ENCODE data around the gene CPSF2.

Gene CPSF2

DNA sequence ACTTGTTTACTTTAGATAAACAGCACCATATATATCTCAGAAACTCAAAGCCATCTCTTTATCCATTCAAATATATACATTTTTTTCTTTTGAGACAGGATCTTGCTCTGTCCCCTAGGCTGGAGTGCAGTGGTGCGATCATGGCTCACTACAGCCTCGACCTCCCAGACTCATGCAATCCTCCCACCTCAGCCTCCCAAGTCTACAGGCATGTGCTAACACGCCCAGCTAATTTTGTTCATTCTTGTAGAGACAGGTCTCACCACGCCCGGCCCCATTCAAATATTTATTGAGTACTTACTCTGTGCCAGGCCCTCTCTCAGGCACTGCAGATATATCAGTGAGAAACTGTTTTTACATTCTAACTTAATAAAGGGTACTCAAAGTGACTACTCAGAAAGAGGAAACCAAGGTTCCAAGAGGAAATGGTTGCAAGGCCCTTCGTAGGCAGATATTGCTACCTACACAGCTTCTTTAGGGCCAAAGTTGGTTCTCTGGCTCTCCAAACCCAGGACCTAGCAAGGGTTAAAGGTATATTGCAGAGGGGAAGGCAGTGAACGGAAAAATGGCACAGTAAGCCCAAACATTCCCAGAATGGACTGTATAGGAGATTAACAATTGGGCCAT is 18.3 kb upstream of the CPSF2 start:
- no peak overlapping the region for H2BK15ac ChIP-seq (replicated peaks; ENCODE audit: low read depth)
- no peaks in the 10 kb centered on the region for H3K4me1 ChIP-seq (ENCODE audit: control insufficient read depth, low read depth, low read length)
- H4K5ac ChIP-seq (ENCODE audit: low read length) = no peak overlapping the region
- H3K18ac ChIP-seq (ENCODE audit: low read length) = no peak overlapping the region
- peaks cover 37% of the 10 kb centered on the region for H3K79me2 ChIP-seq (ENCODE audit: control insufficient read depth, insufficient read depth, low read length)
- WGBS (ENCODE audit: extremely low coverage, insufficient coverage, low lambda C conversion rate) = no CpG with 5 or more reads among the region's 7 CpGs
- H3K27ac ChIP-seq (ENCODE audit: low read depth, low read length) = no peak overlapping the region
- peaks cover 9% of the 10 kb centered on the region for H3K79me1 ChIP-seq (ENCODE audit: low read length)
- H2BK120ac ChIP-seq (ENCODE audit: low read depth, low read length) = no peak overlapping the region
- H3K4me3 ChIP-seq (ENCODE audit: low read length) = no peak overlapping the region
- no peak overlapping the region for H3K4ac ChIP-seq (ENCODE audit: low read depth, low read length)
- H2AK5ac ChIP-seq (ENCODE audit: low read length) = no peak overlapping the region
- no peak overlapping the region for H3K56ac ChIP-seq (ENCODE audit: low read length)
- H4K8ac ChIP-seq (ENCODE audit: low read depth, low read length) = no peak overlapping the region
- H3K9ac ChIP-seq (ENCODE audit: low read length) = no peak overlapping the region
- no peaks in the 10 kb centered on the region for H3K27me3 ChIP-seq (ENCODE audit: insufficient read depth, low read length, poor library complexity)
- no peak for DNase-seq
- no peak overlapping the region for H2BK5ac ChIP-seq (ENCODE audit: low read length)
- no peak overlapping the region for H3K4me2 ChIP-seq (ENCODE audit: low read length)
- no peaks in the 10 kb centered on the region for H3K36me3 ChIP-seq (ENCODE audit: control insufficient read depth, insufficient read depth, low read length)
- H3K23ac ChIP-seq (ENCODE audit: low read length) = no peak overlapping the region

DNA sequence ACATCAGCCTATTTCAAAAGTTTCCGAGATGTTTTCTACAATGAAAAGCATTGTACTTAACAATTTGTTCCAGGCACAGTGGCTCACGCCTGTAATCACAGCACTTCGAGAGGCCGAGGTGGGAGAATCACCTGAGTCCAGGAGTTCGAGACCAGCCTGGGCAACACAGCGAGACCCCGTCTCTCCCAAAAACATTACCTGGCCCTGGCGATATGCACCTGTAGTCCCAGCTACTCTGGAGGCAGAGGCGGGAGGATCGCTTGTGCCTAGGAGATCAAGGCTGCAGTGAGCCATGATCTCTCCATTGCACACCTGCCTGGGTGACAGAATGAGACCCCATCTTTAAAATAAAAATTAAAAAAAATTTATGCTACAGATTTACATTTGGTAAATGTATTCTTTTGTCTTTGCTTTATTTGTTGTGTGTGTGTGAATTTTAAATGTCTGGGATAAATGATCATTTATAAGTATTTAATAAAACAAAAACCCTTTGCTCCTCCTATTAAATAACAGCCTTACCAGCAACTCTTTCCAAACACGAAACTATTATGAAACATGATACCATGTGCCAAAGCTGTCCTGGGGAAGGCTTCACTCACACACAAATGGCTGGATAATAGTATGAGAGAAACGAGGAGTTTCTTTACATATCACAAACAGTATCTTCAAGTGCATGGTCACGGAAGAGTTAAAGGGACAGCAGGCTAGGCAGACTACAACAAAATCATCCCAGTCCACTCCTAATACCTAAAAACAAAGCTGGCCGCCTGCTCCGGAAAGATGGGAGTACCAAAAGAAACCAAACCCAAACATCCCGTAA is 16.5 kb upstream of the CPSF2 start:
- Histone ChIP-seq H2AK5ac (ENCODE audit: low read length) (no peak overlapping the region), H4K5ac (ENCODE audit: low read length) (no peak overlapping the region), H3K23ac (ENCODE audit: low read length) (no peak overlapping the region), H3K18ac (ENCODE audit: low read length) (peak overlapping the region; percentile 29), H3K4me2 (ENCODE audit: low read length) (peak overlapping the region; percentile 57), H3K27me3 (ENCODE audit: insufficient read depth, low read length, poor library complexity) (no peaks in the 10 kb centered on the region), H3K4me3 (ENCODE audit: low read length) (peak overlapping the region; percentile 81), H2BK120ac (ENCODE audit: low read depth, low read length) (no peak overlapping the region), H3K79me1 (ENCODE audit: low read length) (peaks cover 5% of the 10 kb centered on the region), H2BK15ac (replicated peaks; ENCODE audit: low read depth) (no peak overlapping the region), H3K4me1 (ENCODE audit: control insufficient read depth, low read depth, low read length) (no peaks in the 10 kb centered on the region), H3K9ac (ENCODE audit: low read length) (peak overlapping the region; percentile 65), H3K56ac (ENCODE audit: low read length) (peak overlapping the region; percentile 88), H4K8ac (ENCODE audit: low read depth, low read length) (no peak overlapping the region), H2BK5ac (ENCODE audit: low read length) (no peak overlapping the region), H3K4ac (ENCODE audit: low read depth, low read length) (no peak overlapping the region), H3K79me2 (ENCODE audit: control insufficient read depth, insufficient read depth, low read length) (peaks cover 31% of the 10 kb centered on the region), H3K36me3 (ENCODE audit: control insufficient read depth, insufficient read depth, low read length) (no peaks in the 10 kb centered on the region), H3K27ac (ENCODE audit: low read depth, low read length) (no peak overlapping the region)
- WGBS (ENCODE audit: extremely low coverage, insufficient coverage, low lambda C conversion rate) = no CpG with 5 or more reads among the region's 16 CpGs
- no peak for DNase-seq

DNA sequence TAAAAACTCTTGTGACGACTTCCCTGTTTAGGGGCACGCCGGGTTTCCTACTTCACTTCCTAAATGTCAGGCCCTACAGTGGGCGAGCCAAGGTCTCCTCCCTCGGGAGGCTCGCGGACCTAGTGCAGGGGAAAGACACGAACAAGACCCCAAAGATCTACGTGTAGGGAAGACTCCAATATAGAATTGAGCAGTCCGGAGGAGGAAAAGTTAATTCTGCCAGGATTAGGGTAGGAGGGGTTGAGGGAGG is 16.0 kb upstream of the CPSF2 start:
- Histone ChIP-seq H3K79me1 (ENCODE audit: low read length) (peaks cover 5% of the 10 kb centered on the region), H3K18ac (ENCODE audit: low read length) (peak overlapping the region; percentile 29), H3K4me3 (ENCODE audit: low read length) (peak overlapping the region; percentile 81), H3K4me1 (ENCODE audit: control insufficient read depth, low read depth, low read length) (no peaks in the 10 kb centered on the region), H3K23ac (ENCODE audit: low read length) (no peak overlapping the region), H2AK5ac (ENCODE audit: low read length) (no peak overlapping the region), H3K9ac (ENCODE audit: low read length) (peak overlapping the region; percentile 65), H4K8ac (ENCODE audit: low read depth, low read length) (no peak overlapping the region), H3K27ac (ENCODE audit: low read depth, low read length) (no peak overlapping the region), H3K4ac (ENCODE audit: low read depth, low read length) (no peak overlapping the region), H3K36me3 (ENCODE audit: control insufficient read depth, insufficient read depth, low read length) (no peaks in the 10 kb centered on the region), H4K5ac (ENCODE audit: low read length) (no peak overlapping the region), H3K79me2 (ENCODE audit: control insufficient read depth, insufficient read depth, low read length) (peaks cover 28% of the 10 kb centered on the region), H3K4me2 (ENCODE audit: low read length) (peak overlapping the region; percentile 57), H2BK120ac (ENCODE audit: low read depth, low read length) (no peak overlapping the region), H3K27me3 (ENCODE audit: insufficient read depth, low read length, poor library complexity) (no peaks in the 10 kb centered on the region), H2BK15ac (replicated peaks; ENCODE audit: low read depth) (no peak overlapping the region), H3K56ac (ENCODE audit: low read length) (peak overlapping the region; percentile 88), H2BK5ac (ENCODE audit: low read length) (no peak overlapping the region)
- no CpG with 5 or more reads among the region's 10 CpGs for WGBS (ENCODE audit: extremely low coverage, insufficient coverage, low lambda C conversion rate)
- DNase-seq = no peak

DNA sequence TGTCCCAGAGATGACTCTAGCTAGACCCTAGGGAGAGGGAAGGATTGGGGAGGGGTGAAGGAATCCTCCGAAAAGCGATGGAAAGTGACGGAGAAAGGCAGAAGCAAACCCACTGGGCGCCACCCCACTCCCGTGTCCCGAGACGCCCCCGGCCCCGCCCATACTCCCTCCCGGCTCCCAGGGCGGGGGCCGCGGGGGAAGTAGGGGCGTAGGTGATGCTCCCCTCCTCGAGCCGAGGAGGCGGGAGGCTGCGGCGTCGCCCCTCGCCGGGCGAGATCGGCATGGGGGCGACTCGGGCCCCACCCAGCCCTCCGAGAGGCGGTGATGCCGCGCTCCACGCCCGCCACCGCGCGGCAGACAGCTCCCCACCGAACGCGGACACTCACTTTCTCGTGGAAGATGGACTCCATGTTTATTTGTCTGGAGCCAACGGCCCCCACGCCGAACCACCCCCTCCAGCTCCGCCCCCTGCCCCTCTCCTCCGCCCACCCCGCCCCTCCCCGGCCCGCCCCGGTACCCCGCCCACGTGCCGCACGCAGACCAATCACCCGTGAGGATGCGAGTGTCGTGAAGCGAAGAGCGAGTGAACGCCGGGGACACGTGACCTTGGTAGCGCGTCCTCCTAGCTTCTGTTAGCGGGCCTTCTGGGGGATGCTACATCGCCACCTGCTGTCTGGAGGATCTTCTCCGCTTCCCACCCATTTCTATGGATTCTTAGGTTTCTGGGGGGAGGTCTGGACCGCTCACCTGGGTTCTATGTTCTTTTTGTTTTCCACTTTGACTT is 15.4 kb upstream of the CPSF2 start, which contains the start of gene ATXN3:
ATXN3 (minus strand) TSS at position 440 of the 784 bp plus-strand sequence; CDS start at position 410, 30 bp downstream.
- Histone ChIP-seq H3K23ac (ENCODE audit: low read length) (no peak within 1 kb of the TSS), H3K79me1 (ENCODE audit: low read length) (peaks cover 5% of the 10 kb centered on the region), H3K27me3 (ENCODE audit: insufficient read depth, low read length, poor library complexity) (no peaks in the 10 kb centered on the region), H3K9ac (ENCODE audit: low read length) (peak within 1 kb of the TSS; percentile 65), H4K5ac (ENCODE audit: low read length) (no peak within 1 kb of the TSS), H2BK5ac (ENCODE audit: low read length) (no peak within 1 kb of the TSS), H2AK5ac (ENCODE audit: low read length) (no peak within 1 kb of the TSS), H2BK15ac (replicated peaks; ENCODE audit: low read depth) (no peak within 1 kb of the TSS), H2BK120ac (ENCODE audit: low read depth, low read length) (no peak within 1 kb of the TSS), H3K4me3 (ENCODE audit: low read length) (peak within 1 kb of the TSS; percentile 81), H3K4ac (ENCODE audit: low read depth, low read length) (peak within 1 kb of the TSS; percentile 25), H3K56ac (ENCODE audit: low read length) (peak within 1 kb of the TSS; percentile 88), H3K4me2 (ENCODE audit: low read length) (peak within 1 kb of the TSS; percentile 57), H3K4me1 (ENCODE audit: control insufficient read depth, low read depth, low read length) (no peaks in the 10 kb centered on the region), H3K36me3 (ENCODE audit: control insufficient read depth, insufficient read depth, low read length) (no peaks in the 10 kb centered on the region), H4K8ac (ENCODE audit: low read depth, low read length) (peak within 1 kb of the TSS; percentile 95), H3K79me2 (ENCODE audit: control insufficient read depth, insufficient read depth, low read length) (peaks cover 27% of the 10 kb centered on the region), H3K27ac (ENCODE audit: low read depth, low read length) (peak within 1 kb of the TSS; percentile 46), H3K18ac (ENCODE audit: low read length) (peak within 1 kb of the TSS; percentile 29)
- no CpG with 5 or more reads among the region's 66 CpGs for WGBS (ENCODE audit: extremely low coverage, insufficient coverage, low lambda C conversion rate)
- peak; percentile 99 for DNase-seq

DNA sequence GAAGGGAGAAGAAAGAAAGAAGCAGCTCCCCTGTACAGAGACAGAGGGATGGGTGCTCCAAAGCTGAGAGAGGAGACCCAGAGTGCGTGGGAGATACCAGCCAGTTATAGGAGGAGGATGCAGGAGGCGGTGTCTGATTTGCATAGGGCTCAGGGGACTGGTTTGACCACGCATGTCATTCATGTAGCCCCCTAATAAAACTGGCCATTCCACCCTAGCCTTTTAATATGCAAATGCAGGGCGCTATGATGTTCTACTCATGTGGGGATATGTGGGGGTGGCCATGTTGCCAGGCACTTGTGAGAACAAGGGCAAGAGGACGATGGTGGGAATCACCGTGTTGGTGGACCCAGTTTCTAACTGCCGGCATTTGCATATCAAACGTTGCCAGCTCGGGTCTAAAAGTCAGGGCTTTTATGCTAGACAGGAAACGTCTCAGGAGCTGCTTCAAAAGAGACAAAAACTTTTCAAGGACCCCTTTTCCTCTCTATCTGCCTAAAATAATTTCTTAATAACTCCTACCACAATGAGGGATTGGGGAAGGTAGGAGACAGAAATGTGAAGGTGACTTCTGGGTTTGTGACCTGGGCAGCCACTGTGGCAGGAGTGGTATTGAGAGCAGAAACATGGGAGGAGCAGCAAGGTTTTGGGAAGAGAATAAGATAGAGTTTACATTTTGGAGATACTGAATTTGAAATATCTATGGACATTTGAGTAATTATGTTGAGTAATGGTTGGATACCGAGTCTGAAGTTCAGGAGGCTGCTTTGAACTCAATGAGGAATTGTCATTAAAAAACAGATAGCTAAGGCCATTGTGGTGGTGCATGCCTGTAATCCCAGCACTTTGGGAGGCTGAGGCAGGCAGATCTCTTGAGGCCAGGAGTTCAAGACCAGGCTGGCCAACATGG is 13.2 kb upstream of the CPSF2 start:
- peak overlapping the region; percentile 6 for H3K4me2 ChIP-seq (ENCODE audit: low read length)
- H3K4ac ChIP-seq (ENCODE audit: low read depth, low read length) = peak overlapping the region; percentile 3
- no peaks in the 10 kb centered on the region for H3K36me3 ChIP-seq (ENCODE audit: control insufficient read depth, insufficient read depth, low read length)
- H2BK5ac ChIP-seq (ENCODE audit: low read length) = no peak overlapping the region
- peaks cover 17% of the 10 kb centered on the region for H3K79me2 ChIP-seq (ENCODE audit: control insufficient read depth, insufficient read depth, low read length)
- H3K4me1 ChIP-seq (ENCODE audit: control insufficient read depth, low read depth, low read length) = no peaks in the 10 kb centered on the region
- no peak overlapping the region for H2AK5ac ChIP-seq (ENCODE audit: low read length)
- peak overlapping the region; percentile 60 for H4K5ac ChIP-seq (ENCODE audit: low read length)
- no peak overlapping the region for H3K27ac ChIP-seq (ENCODE audit: low read depth, low read length)
- no peak overlapping the region for H3K23ac ChIP-seq (ENCODE audit: low read length)
- H4K8ac ChIP-seq (ENCODE audit: low read depth, low read length) = no peak overlapping the region
- H3K4me3 ChIP-seq (ENCODE audit: low read length) = no peak overlapping the region
- no peak overlapping the region for H3K18ac ChIP-seq (ENCODE audit: low read length)
- peak; percentile 46 for DNase-seq
- no peaks in the 10 kb centered on the region for H3K27me3 ChIP-seq (ENCODE audit: insufficient read depth, low read length, poor library complexity)
- no peak overlapping the region for H2BK15ac ChIP-seq (replicated peaks; ENCODE audit: low read depth)
- WGBS (ENCODE audit: extremely low coverage, insufficient coverage, low lambda C conversion rate) = no CpG with 5 or more reads among the region's 11 CpGs
- peak overlapping the region; percentile 19 for H3K9ac ChIP-seq (ENCODE audit: low read length)
- no peaks in the 10 kb centered on the region for H3K79me1 ChIP-seq (ENCODE audit: low read length)
- H3K56ac ChIP-seq (ENCODE audit: low read length) = peak overlapping the region; percentile 18
- no peak overlapping the region for H2BK120ac ChIP-seq (ENCODE audit: low read depth, low read length)

All from mesendoderm (in vitro differentiated cells).